HCT116 (cell line): ENCODE measurements around the gene KIF26A. TPM values are rescaled to one million over a fixed set of nuclear protein-coding genes. Genes with fewer than 3 reads are reported as not detected.

Experiments
- ATAC-seq: fragments of 200-7000 bp; cut with Tn5 transposase; 2 replicates; pipeline ENCODE4 v1.9.1; 2020; ENCODE audit warnings: mild to moderate bottlenecking, moderate library complexity
- BruUV-seq: library from RNA; stranded (reverse); fragments of 400-500 nt; replicated peaks from 2 replicates; lab custom pipeline; 2021; lab: Mats Ljungman, UMichigan
- CTCF ChIA-PET: fragments of 300-600 bp; sonication (Branson Sonifier 250); formaldehyde crosslinking; loops from one replicate; lab custom pipeline; 2021; ENCODE audit warnings: antibody characterized with exemption; lab: Charles Lee
- POLR2A ChIA-PET: fragments of 300-600, 350-600 bp; sonication (Branson Sonifier 250); formaldehyde crosslinking; loops from one replicate; lab custom pipeline; 2021; ENCODE audit warnings: antibody characterized with exemption; lab: Charles Lee
- RAD21 ChIA-PET, 2 experiments: fragments of 300-600 bp; sonication (Branson Sonifier 250); formaldehyde crosslinking; loops; one replicate each; lab custom pipeline; 2023; ENCODE audit warnings: low total read pairs in 2 of 2; ENCODE audit not compliant: uncharacterized antibody in 2 of 2, unreplicated experiment in 2 of 2, low non-redundant PET in 1 of 2; lab: Charles Lee
- DNase-seq: peaks from one replicate; pipeline ENCODE4 v3.0.0-alpha.2; 2010; ENCODE audit warnings: low read depth, low spot score
- H2AFZ ChIP-seq: fragments of 200-600 bp; shearing (Covaris generic), sonication (generic); 2 replicates; pipeline ENCODE4 v1.6.1; 2017; ENCODE audit warnings: low read depth, mixed run types, mixed read lengths, antibody characterized with exemption, low read length; ENCODE audit not compliant: poor library complexity, severe bottlenecking
- H3K27ac ChIP-seq: 2 replicates; pipeline ENCODE4 v1.5.1; 2012; ENCODE audit warnings: low read depth, low read length
- H3K27me3 ChIP-seq: fragments of 200-600 bp; sonication (generic); 2 replicates; pipeline ENCODE4 v1.6.1; 2016; ENCODE audit warnings: mixed run types, low read length, mixed read lengths; ENCODE audit not compliant: insufficient read depth
- H3K36me3 ChIP-seq, 2 experiments: fragments of 200-500 bp in 1 of 2; fragments of 200-600 bp in 1 of 2; sonication (Bioruptor generic) in 1 of 2; sonication (generic) in 1 of 2; 2 replicates each; pipeline versions ENCODE4 v1.5.1 to v1.6.1; 2014 to 2016; ENCODE audit warnings: low read length in 2 of 2, inconsistent platforms in 1 of 2, mixed read lengths in 1 of 2, mixed run types in 1 of 2; ENCODE audit not compliant: insufficient read depth in 2 of 2, control insufficient read depth in 1 of 2
- H3K4me1 ChIP-seq, 2 experiments: fragments of 200-600 bp in 1 of 2; sonication (generic) in 1 of 2; 2 replicates each; pipeline versions ENCODE4 v1.5.1 to v1.6.1; 2012 to 2017; ENCODE audit warnings: low read length in 2 of 2, inconsistent platforms in 1 of 2, mild to moderate bottlenecking in 1 of 2, mixed read lengths in 1 of 2, mixed run types in 1 of 2, moderate library complexity in 1 of 2; ENCODE audit not compliant: insufficient read depth in 2 of 2, control insufficient read depth in 1 of 2
- H3K4me2 ChIP-seq: fragments of 200-600 bp; sonication (generic); 2 replicates; pipeline ENCODE4 v1.6.1; 2017; ENCODE audit warnings: mixed run types, low read length, mixed read lengths
- H3K4me3 ChIP-seq, 2 experiments: fragments of 200-600 bp in 1 of 2; sonication (generic) in 1 of 2; replicated peaks in 1 of 2; 2 replicates each; pipeline ENCODE4 v1.5.1; 2011 to 2016; ENCODE audit warnings: low read length in 2 of 2, control low read depth in 1 of 2, low read depth in 1 of 2, mild to moderate bottlenecking in 1 of 2, mixed read lengths in 1 of 2, mixed run types in 1 of 2
- H3K79me2 ChIP-seq: fragments of 200-600 bp; sonication (generic); 2 replicates; pipeline ENCODE4 v1.6.1; 2017; ENCODE audit warnings: mild to moderate bottlenecking, mixed run types, low read length, moderate library complexity, mixed read lengths; ENCODE audit not compliant: insufficient read depth
- H3K9ac ChIP-seq: fragments of 200-600 bp; sonication (generic); 2 replicates; pipeline ENCODE4 v1.6.1; 2016; ENCODE audit warnings: low read length, mixed read lengths
- H3K9me2 ChIP-seq: fragments of 200-600 bp; sonication (generic), shearing (Covaris generic); 2 replicates; pipeline ENCODE4 v1.6.1; 2017; ENCODE audit warnings: mixed run types, mild to moderate bottlenecking, moderate library complexity; ENCODE audit not compliant: insufficient read depth
- H3K9me3 ChIP-seq, 2 experiments: fragments of 200-500 bp in 1 of 2; fragments of 200-600 bp in 1 of 2; sonication (Bioruptor generic) in 1 of 2; sonication (generic) in 1 of 2; 2 replicates each; pipeline ENCODE4 v1.6.1; 2014 to 2017; ENCODE audit warnings: low read length in 2 of 2, mixed read lengths in 2 of 2, inconsistent platforms in 1 of 2, low read depth in 1 of 2, mild to moderate bottlenecking in 1 of 2, mixed run types in 1 of 2, moderate library complexity in 1 of 2; ENCODE audit not compliant: control insufficient read depth in 1 of 2, insufficient read depth in 1 of 2
- H4K20me1 ChIP-seq: fragments of 200-600 bp; sonication (generic), shearing (Covaris generic); 2 replicates; pipeline ENCODE4 v1.6.1; 2017; ENCODE audit warnings: mixed run types, mild to moderate bottlenecking, moderate library complexity; ENCODE audit not compliant: insufficient read depth
- CBX3 ChIP-seq: IDR thresholded peaks from 2 replicates; pipeline ENCODE4 v1.6.1; 2012; ENCODE audit warnings: low read depth
- EZH2phosphoT487 ChIP-seq: fragments of 200-600 bp; IDR thresholded peaks from 2 replicates; pipeline ENCODE4 v1.6.1; 2018; ENCODE audit warnings: antibody characterized with exemption, borderline replicate concordance
- REST ChIP-seq: IDR thresholded peaks from 2 replicates; pipeline ENCODE4 v1.6.1; 2012; ENCODE audit warnings: low read depth
- intact Hi-C: fragments of 100-400 bp; cut with micrococcal nuclease; formaldehyde crosslinking; loops from 2 replicates; pipeline ENCODE4 v1.10.0; 2022
- total RNA-seq: library from RNA; stranded (reverse); gene quantifications from one replicate; pipeline ENCODE4 v1.2.1, GENCODE V29; 2021; ENCODE audit not compliant: unreplicated experiment

Gene KIF26A
- total RNA-seq, 1 experiment from 2014 or later, result 10.2 TPM

- H3K27ac ChIP-seq, result no peak overlapping the region
- CTCF ChIA-PET, result interaction anchor here (1.7 kb wide), 1 partner anchor 41 kb away, joined by 4 read pairs; no protein-coding TSS in a partner anchor
- H2AFZ ChIP-seq, result no peak overlapping the region
- H3K9me3 ChIP-seq, result no peaks in the 10 kb centered on the region
- H3K27me3 ChIP-seq, result no peaks in the 10 kb centered on the region
- H3K4me2 ChIP-seq, result no peak overlapping the region
- H3K79me2 ChIP-seq, result no peaks in the 10 kb centered on the region
- H3K9me2 ChIP-seq, result no peaks in the 10 kb centered on the region
- POLR2A ChIA-PET, result no interaction called here
- TF ChIP-seq CBX3, result no peak
- TF ChIP-seq REST, result no peak
- TF ChIP-seq EZH2phosphoT487, result no peak
- TF ChIP-seq, all 23 proteins: peak for 0
- Histone ChIP-seq H3K4me1 (peaks cover 7 to 14% of the 10 kb centered on the region in 2 experiments; a peak in 3 of 4 replicates), H3K4me3 (no peak overlapping the region), H3K9ac (no peak overlapping the region), H4K20me1 (no peaks in the 10 kb centered on the region), H3K36me3 (no peaks in the 10 kb centered on the region)
- RAD21 ChIA-PET, result no interaction called here
- intact Hi-C loops, result no loop called here
- ATAC-seq (no peak), DNase-seq (no peak)
- BruUV-seq, result no TSS peak
Observed at GRCh38 chr14:104091061-104091926, 47.1 kb upstream of the KIF26A start.
